GM12875 (cell line): Measurements from ENCODE around the gene MED16.

Source experiments
- H3K4me3 ChIP-seq: one replicate; pipeline ENCODE4 v1.5.1; 2011; ENCODE audit warnings: low read depth, low read length, control low read depth
- TF ChIP-seq, protein P1 (sequence below): IDR thresholded peaks from 2 replicates; pipeline ENCODE4 v1.5.1; 2011; ENCODE audit warnings: low read depth, mild to moderate bottlenecking, control low read depth, inconsistent platforms, low read length, moderate library complexity, borderline replicate concordance; ENCODE audit not compliant: insufficient read depth

MED16 gene

GRCh38 chr19:829129-829758, 63.7 kb downstream of the MED16 start:
- TF ChIP-seq, protein P1, sequence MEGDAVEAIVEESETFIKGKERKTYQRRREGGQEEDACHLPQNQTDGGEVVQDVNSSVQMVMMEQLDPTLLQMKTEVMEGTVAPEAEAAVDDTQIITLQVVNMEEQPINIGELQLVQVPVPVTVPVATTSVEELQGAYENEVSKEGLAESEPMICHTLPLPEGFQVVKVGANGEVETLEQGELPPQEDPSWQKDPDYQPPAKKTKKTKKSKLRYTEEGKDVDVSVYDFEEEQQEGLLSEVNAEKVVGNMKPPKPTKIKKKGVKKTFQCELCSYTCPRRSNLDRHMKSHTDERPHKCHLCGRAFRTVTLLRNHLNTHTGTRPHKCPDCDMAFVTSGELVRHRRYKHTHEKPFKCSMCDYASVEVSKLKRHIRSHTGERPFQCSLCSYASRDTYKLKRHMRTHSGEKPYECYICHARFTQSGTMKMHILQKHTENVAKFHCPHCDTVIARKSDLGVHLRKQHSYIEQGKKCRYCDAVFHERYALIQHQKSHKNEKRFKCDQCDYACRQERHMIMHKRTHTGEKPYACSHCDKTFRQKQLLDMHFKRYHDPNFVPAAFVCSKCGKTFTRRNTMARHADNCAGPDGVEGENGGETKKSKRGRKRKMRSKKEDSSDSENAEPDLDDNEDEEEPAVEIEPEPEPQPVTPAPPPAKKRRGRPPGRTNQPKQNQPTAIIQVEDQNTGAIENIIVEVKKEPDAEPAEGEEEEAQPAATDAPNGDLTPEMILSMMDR: no peak
- H3K4me3 ChIP-seq: no peak overlapping the region

DNA sequence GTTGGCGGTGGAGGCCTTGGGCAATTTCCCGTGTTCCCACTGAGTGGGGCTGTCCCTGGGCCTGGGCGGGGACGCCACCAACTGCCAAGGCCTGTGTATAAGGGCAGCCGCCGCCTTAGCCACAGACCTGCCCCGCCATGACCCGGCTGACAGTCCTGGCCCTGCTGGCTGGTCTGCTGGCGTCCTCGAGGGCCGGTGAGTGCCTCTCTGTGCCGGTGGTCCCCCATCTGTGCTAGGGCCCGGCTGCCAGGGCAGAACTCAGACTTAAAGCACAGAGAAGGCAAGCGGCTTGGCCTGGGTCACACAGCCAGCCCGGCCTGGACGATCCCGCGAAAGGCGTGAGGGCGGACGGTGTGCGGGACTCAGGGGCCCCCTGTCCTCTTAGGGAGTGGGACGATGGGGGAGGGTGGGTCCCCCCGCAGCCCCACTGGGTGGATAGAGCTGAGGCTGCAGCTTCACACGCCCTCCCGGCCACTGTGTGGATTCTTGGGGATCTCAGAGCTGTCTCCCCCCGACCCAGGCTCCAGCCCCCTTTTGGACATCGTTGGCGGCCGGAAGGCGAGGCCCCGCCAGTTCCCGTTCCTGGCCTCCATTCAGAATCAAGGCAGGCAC, 65.2 kb downstream of the MED16 start, which contains the start of gene AZU1:
TSS of gene AZU1 (plus strand) at position 128 of the 612 bp plus-strand sequence. CDS start at position 138, 10 bp downstream.
- no peak within 1 kb of the TSS for H3K4me3 ChIP-seq
- TF ChIP-seq, protein P1: no peak

DNA sequence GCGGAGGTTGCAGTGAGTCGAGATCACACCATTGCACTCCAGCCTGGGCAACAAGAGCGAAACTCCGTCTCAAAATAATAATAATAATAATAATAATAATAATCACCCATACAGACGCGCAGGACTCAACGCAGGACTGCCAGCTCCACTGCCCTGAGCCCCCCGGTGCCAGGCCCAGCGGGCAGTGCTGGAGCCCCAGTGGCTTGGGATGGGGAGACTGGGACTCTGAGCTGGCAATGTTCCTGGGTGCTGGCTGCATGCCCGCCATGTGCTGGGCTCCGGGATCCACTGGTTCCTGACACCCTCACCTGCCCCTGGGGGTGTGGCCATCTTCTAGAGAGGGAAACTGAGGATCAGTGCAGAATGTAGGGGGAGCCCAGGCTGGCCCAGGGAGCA, 65.7 kb downstream of the MED16 start:
- TF ChIP-seq, protein P1: no peak
- no peak overlapping the region for H3K4me3 ChIP-seq

DNA sequence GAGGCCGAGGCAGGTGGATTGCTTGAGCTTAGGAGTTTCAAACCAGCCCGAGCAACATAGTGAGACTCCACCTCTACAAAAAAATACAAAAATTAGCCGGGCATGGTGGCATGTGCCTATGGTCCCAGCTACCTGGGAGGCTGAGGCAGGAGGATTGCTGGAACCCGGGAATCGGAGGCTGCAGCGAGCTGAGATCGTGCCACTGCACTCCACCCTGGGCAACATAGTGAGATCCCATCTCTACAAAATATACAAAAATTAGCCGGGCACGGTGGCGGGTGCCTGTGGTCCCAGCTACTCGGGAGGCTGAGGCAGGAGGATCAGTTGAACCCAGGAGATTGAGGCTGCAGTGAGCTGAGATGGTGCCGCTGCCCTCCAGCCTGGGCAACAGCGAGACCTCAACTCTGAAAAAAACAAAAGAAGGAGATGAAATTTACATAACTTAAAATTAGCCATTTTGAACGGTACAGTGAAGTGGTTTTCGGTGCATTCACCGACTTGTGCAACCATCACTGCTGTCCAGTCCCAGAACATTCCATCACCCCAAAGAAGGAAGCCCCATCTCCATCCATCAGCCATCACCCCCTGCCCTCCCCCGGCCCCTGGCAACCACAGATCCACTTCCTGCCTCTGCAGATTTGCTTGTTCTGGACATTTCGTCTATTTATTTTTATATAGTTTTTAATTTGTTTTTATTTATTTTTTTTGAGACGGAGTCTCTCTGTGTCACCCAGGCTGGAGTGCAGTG, 66.9 kb downstream of the MED16 start:
- no peak overlapping the region for H3K4me3 ChIP-seq
- TF ChIP-seq, protein P1: no peak

DNA sequence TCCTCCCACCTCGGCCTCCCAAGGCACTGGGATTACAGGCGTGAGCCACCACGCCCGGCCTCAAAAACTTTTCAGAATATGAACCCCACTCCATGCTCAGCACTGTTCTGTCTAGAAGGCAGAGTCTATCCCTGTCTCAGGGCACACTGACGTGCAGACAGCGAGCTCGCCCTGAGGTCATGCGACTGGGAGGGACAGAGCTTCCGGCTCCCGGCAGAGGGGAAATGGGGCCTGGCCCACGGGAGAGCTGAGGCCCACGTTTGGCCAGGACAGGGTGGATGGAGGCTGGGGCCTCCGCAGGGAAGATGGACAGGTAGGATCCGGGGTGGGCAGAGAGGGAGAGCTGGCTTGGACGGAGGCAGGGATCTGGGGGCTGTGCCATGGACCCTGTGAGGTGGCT, 68.1 kb downstream of the MED16 start:
- no peak overlapping the region for H3K4me3 ChIP-seq
- TF ChIP-seq, protein P1: no peak

DNA sequence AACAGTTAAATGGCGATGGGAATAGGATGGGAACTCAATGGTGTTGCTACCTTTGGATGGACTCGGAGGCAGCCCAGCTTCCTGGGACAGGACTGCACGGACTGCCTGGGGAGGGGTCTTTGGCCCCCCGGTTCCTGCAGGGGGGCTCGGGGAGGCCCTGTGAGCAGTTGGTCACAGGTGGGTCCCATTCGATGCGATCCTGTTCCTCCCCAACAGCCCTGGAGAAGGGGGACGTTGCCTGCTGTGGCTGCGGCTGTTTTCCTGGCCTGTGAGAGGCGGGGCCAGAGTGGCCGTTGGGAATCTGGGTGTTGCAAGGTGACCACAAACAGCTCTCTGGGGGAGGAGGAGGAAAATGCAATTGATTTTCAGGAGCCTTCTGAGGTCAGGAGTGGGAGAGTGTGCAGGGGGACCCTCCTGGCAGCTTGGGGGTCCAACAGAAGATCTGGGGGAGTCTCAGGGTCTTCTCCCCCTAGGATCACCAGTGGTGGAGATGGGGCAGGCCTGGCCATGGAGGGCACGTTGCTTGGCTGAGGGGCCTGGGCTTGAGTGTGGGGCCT, 69.3 kb downstream of the MED16 start:
- TF ChIP-seq, protein P1: no peak
- no peak overlapping the region for H3K4me3 ChIP-seq
